Measurements from ENCODE around the gene CEACAM8. TPM values are rescaled to one million over a fixed set of nuclear protein-coding genes. Genes with fewer than 3 reads are reported as not detected.
"Not testable (repeated sequence)": the region's sequence is repeated elsewhere in the genome, so short reads cannot be mapped to it uniquely, and the experiment has no call there.

The CEACAM8 gene
- total RNA-seq, 1 experiment from 2014 or later: not detected

GRCh38 chr19:42573642-42574041 is 21.1 kb downstream of the CEACAM8 start:
- no peak for DNase-seq (ENCODE audit: low spot score)

DNA sequence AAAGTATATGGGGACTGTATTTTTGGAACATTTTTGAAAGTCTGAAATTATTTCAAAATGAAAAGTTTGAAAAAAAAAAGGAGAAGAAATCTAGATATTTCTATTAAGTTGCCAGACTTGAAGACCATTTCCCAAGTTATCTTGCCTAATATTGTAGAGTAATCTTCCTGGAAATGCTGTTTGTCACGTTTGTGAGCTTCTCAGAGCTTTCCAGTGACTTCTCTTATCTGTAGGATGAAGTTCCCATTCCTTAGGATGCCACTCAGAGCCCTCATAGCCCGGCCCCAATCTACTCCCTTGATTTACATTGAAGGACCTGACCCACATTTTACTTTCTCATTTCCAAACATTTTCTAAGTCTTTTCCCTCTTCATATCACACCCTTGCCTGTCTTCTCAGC is 23.6 kb downstream of the CEACAM8 start:
- DNase-seq (ENCODE audit: low spot score): no peak

DNA sequence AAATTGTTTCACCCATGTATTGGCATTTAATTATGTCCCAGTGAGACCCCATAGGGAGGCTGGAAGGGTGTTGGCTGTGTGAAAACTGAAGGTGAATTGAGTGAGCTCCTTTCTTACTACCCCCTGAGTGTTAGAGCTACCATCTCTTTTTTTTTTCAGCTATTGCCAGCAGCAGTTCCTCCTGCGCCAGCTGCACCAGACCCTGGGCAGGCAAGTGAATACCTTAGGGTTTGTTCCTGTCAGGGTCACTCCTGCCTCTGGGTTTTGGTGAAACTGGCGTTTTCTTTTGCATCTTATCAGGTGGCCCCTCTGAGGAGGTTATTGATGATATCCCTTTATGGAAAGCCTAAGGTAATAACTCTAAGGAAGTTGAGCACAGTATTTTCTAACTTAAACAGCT is 25.5 kb downstream of the CEACAM8 start:
- no peak for DNase-seq (ENCODE audit: low spot score)

- DNase-seq (ENCODE audit: low spot score): no peak
These were observed 26.7 kb downstream of the CEACAM8 start for GRCh38 chr19:42568006-42568405.

- DNase-seq (ENCODE audit: low spot score): no peak
These were observed 27.2 kb downstream of the CEACAM8 start for GRCh38 chr19:42567567-42567966.

- DNase-seq (ENCODE audit: low spot score): peak; percentile 49
These were observed 31.1 kb downstream of the CEACAM8 start for GRCh38 chr19:42563352-42564210.

DNA sequence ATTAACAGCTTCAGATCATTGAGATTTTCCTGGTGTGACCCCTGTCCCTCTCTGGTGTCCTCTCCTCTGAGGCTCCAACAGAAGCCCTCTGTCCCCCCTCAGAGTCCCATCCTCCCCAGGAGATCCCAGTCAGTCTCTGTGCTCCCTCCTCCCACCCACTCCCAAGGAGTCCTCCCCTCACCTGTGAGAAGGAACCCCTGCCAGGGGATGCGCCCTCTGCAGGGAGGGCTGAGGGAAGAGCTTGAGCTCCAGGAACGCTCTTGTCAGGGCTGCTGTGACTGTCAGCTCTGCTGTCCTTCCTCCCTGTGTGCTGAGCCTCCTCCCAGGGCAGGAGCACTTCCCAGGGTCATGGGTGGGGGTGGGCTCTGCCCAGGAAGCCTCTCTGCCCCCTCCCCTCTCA is 33.2 kb downstream of the CEACAM8 start:
- DNase-seq (ENCODE audit: low spot score): no peak

DNA sequence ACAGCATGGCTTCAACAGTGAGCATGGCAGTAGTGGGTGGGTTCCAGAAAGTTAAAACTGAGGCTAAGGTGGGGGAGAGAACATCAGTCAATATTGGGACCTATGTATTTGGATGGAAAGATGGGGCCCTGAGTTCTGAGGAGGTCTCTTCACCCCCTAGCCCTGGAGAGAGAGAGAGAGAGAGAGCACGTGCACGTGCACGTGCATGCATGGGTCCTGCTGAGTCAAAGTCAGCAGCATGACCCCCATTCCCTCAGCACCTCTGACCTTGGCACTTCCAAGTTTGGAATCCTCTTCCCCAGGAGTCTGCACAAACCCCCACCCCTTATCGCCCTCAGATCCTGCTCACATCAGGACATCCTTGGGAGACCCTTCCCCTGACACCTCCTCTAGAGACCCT is 34.0 kb downstream of the CEACAM8 start:
- no peak for DNase-seq (ENCODE audit: low spot score)

GRCh38 chr19:42558450-42559150 is 36.1 kb downstream of the CEACAM8 start:
- no peak for DNase-seq (ENCODE audit: low spot score)

DNA sequence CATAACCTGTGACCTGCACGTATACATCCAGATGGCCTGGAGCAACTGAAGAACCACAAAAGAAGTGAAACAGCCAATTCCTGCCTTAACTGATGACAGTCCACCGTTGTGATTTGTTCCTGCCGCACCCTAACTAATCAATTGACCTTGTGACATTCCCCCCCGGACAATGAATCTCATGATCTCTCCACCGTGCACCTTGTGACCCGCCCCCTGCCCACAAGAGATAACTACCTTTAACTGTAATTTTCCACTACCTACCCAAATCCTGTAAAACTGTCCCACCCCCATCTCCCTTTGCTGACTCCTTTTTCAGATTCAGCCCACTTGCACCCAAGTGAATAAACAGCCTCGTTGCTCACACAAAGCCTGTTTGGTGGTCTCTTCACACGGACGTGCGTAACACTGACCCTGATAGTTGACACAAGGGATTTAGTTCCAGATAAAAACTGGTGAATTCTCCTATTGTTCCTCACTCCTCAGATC is 37.3 kb downstream of the CEACAM8 start:
- DNase-seq (ENCODE audit: low spot score): not testable (repeated sequence)

GRCh38 chr19:42555801-42556200 is 38.9 kb downstream of the CEACAM8 start:
- no peak for DNase-seq (ENCODE audit: low spot score)

GRCh38 chr19:42555317-42555716 is 39.4 kb downstream of the CEACAM8 start:
- DNase-seq (ENCODE audit: low spot score): no peak

DNA sequence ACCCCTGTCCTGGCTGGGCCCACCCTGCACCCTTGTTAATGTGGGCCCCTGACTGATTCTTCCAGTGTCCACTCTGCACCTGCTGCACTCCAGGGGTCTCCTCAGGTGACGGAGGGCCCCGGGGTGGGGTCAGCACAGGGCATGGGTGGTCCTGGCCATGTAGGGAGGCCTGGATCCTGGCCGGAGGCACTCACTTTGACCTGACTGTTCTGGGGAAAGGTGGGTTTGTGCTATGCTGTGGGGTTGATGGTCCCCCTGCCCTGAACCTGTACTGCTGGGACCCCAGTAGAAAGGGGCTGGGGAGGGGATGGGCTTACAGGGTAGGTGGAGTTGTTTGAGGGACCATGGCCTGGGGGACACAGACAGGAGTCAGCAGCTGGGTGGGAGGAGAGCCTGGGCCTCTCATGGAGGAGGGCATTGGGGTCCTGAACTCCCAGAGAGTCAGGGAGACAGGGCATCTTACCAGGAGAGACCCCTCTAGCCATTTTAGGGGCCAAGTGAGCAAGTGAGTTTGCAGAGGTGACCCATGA is 40.6 kb downstream of the CEACAM8 start:
- DNase-seq (ENCODE audit: low spot score): no peak

- DNase-seq (ENCODE audit: low spot score): peak; percentile 75
These were observed 41.3 kb downstream of the CEACAM8 start for GRCh38 chr19:42553292-42554045.

- DNase-seq (ENCODE audit: low spot score): no peak
These were observed 42.3 kb downstream of the CEACAM8 start for GRCh38 chr19:42552086-42553065.

GRCh38 chr19:42550521-42550920 is 44.2 kb downstream of the CEACAM8 start:
- not testable (repeated sequence) for DNase-seq (ENCODE audit: low spot score)

GRCh38 chr19:42549067-42549466 is 45.7 kb downstream of the CEACAM8 start:
- DNase-seq (ENCODE audit: low spot score): not testable (repeated sequence)

- no peak for DNase-seq (ENCODE audit: low spot score)
These were observed 46.2 kb downstream of the CEACAM8 start for GRCh38 chr19:42548552-42548951.

DNA sequence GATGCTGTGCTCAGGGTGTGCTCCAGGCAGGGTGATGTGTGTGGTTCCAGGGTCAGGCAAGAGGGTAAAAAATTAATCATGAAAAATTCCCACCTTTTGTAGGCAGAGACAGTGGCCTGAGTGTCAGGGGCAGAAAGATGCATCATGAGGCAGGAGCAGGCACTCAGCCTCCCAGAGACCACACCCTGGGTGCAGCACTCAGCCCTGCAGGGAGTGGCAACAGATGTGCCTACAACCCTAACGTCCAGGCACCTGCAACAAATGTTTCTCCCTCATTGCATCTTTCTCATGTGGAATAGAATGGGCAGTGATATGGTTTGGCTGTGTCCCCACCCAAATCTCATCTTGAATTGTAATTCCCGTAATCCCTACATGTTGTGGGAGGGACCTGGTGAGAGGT is 46.8 kb downstream of the CEACAM8 start:
- DNase-seq (ENCODE audit: low spot score): no peak

DNA sequence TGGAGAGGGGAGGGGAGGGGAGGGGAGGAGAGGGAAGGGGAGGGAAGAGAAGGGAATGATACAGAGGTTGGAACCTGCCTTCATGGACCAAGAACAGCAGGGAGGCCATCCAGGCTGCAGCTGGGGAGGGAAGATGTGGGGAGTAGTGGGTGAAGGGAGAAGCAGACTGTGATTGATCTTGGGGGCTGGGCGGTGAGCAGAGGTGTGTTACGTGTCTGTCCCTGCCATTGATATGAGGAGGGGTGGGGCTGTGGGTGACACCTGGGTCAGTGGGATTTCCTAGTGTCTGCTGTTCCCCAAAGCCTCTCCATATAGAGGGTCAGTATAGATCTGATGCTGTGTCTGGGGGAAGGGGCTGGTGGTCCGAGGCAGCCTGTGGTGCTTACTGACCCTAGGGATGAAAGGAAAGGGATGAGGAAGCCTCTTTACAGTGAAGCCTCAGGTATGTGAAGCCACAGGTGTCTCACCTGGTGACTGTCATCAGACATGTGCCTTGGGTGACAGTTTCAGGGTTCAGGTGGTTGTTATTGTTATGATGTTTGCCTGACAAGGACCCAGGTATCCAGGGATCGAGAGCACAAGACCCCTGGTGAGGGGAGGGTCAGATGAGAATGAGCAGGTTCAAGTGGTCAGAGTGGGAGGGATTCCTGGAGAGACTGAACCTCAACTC is 47.8 kb downstream of the CEACAM8 start:
- no peak for DNase-seq (ENCODE audit: low spot score)

Data from H4 (cell line).